ENCODE data around the gene KRTAP10-10. TPM values are rescaled to one million over a fixed set of nuclear protein-coding genes. Genes with fewer than 3 reads are reported as not detected.
"Not testable (repeated sequence)": the region's sequence is repeated elsewhere in the genome, so short reads cannot be mapped to it uniquely, and the experiment has no call there.

The KRTAP10-10 gene
- total and polyA plus RNA-seq, 7 donors, result not detected

DNA sequence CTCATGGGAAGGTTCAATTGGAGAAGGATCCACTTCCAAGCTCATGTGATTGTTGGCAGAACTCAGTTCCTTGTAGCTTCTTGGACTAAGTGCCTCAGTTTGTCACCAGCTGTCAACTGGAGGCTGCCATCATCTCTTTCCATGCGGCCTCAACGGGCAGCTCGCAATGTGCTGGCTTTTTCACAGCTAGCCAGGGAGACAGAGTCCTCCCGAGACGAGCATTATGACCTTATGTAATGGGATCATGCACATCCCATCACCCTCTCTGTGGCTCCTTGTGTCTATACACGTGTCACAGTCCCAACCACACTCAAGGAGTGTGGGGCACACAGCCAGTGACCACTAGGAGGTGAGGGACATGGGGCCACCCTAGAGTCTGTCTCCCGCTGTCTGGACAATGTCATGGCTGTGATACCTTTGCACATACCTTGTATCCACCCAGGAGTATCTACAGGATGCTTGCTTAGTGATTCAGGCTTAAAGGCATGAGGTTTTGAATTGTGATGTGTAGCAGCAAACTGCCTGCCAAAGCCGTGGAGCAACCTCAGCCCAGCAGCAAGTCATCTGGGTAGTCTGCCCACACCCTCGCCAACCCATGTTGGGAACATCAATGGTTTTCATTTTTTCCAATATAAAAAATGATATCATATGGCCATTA lies 41.0 kb upstream of the KRTAP10-10 start:
- Histone ChIP-seq H3K36me3 (ENCODE audit: insufficient read depth in 1 of 2, low read depth in 1 of 2) (no peaks in the 10 kb centered on the region), H3K9me3 (no peaks in the 10 kb centered on the region), H3K27ac (no peak overlapping the region), H3K27me3 (ENCODE audit: insufficient read depth in 3 of 3, low read length in 2 of 3) (peaks cover 0 to 66% (median 4%) of the 10 kb centered on the region in 3 donors), H3K4me3 (no peak overlapping the region), H3K4me1 (no peaks in the 10 kb centered on the region)
- WGBS, 3 donors, result 49 to 67% (median 54%) methylated on average over 9 of the region's 9 CpGs
- TF ChIP-seq, protein P1, sequence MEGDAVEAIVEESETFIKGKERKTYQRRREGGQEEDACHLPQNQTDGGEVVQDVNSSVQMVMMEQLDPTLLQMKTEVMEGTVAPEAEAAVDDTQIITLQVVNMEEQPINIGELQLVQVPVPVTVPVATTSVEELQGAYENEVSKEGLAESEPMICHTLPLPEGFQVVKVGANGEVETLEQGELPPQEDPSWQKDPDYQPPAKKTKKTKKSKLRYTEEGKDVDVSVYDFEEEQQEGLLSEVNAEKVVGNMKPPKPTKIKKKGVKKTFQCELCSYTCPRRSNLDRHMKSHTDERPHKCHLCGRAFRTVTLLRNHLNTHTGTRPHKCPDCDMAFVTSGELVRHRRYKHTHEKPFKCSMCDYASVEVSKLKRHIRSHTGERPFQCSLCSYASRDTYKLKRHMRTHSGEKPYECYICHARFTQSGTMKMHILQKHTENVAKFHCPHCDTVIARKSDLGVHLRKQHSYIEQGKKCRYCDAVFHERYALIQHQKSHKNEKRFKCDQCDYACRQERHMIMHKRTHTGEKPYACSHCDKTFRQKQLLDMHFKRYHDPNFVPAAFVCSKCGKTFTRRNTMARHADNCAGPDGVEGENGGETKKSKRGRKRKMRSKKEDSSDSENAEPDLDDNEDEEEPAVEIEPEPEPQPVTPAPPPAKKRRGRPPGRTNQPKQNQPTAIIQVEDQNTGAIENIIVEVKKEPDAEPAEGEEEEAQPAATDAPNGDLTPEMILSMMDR (IDR thresholded peaks at IDR 0.05), result no peak
- DNase-seq (no peak), ATAC-seq (no peak)
- intact Hi-C loops (cut with DNase I), result no loop called here

DNA sequence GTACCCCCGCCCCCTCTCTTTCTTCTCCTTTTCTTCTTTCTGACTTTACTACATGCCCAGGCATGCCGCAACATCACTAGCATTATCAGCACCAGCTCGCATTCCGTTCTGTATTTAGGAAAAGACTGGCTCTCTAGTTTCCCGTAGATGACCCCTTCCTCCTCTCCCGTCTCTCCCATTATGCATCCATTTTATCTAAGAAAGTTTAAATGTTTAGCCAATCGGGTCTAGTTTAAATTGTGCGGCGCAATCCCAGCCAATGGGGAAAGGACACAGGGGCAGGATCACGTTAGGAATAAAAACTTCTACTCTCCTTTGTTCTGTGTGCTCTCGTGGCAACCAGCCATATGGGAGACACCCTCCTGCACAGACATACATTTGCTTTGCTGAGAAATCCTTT lies 39.1 kb upstream of the KRTAP10-10 start:
- Histone ChIP-seq H3K27me3 (ENCODE audit: insufficient read depth in 3 of 3, low read length in 2 of 3) (peaks cover 0 to 74% (median 7%) of the 10 kb centered on the region in 3 donors), H3K4me3 (no peak overlapping the region), H3K36me3 (ENCODE audit: insufficient read depth in 1 of 2, low read depth in 1 of 2) (no peaks in the 10 kb centered on the region), H3K27ac (no peak overlapping the region), H3K4me1 (no peaks in the 10 kb centered on the region), H3K9me3 (no peaks in the 10 kb centered on the region)
- WGBS, 3 donors, result 72 to 78% (median 76%) methylated on average over 11 of the region's 11 CpGs
- TF ChIP-seq, protein P1 (IDR thresholded peaks at IDR 0.05), result no peak
- DNase-seq, result no peak
- no peak for ATAC-seq
- intact Hi-C loops (cut with DNase I), result no loop called here

DNA sequence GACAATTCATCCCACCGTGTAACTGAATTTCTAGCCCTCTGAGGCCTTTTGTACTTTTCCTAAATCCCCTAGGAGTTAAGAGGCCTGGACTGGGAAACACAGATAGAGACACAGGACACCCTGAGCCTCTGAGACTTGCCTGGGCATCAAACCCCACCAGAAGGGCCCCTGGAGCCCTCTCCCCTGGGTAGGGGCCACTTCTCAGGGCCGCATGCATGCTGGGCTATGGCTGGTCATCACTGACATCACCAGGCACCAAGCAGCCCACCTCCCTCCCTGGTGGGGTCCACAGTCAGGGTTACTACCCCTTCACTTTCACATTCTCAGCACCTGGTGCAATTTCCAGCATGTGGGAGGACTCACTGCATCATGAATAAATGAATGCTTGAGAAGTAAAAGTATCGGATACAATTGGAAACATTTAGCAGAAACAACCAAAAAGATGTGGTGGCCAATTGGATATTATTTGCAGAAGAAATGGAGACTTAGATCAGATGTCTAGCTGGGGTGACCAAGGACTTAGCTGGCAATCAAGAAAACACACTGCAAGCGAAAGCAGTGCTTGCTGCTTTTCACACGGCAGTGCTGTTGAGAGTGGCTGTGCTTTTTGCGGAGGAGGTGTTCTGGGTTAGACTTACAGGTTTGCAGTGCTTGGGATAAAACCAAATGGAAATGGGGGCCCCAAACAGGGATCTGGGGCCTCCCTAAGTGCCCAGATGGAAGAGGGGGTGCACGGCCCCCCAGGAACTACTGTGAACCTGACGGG lies 37.7 kb upstream of the KRTAP10-10 start:
- Histone ChIP-seq H3K4me1 (no peaks in the 10 kb centered on the region), H3K4me3 (no peak overlapping the region), H3K9me3 (no peaks in the 10 kb centered on the region), H3K36me3 (ENCODE audit: insufficient read depth in 1 of 2, low read depth in 1 of 2) (no peaks in the 10 kb centered on the region), H3K27me3 (ENCODE audit: insufficient read depth in 3 of 3, low read length in 2 of 3) (peaks cover 0 to 81% (median 10%) of the 10 kb centered on the region in 3 donors), H3K27ac (no peak overlapping the region)
- DNase-seq, result no peak
- no peak for ATAC-seq
- intact Hi-C loops (cut with DNase I), result no loop called here
- WGBS, 3 donors, result 81 to 87% (median 85%) methylated on average over 8 of the region's 8 CpGs
- TF ChIP-seq, protein P1 (IDR thresholded peaks at IDR 0.05), result no peak

DNA sequence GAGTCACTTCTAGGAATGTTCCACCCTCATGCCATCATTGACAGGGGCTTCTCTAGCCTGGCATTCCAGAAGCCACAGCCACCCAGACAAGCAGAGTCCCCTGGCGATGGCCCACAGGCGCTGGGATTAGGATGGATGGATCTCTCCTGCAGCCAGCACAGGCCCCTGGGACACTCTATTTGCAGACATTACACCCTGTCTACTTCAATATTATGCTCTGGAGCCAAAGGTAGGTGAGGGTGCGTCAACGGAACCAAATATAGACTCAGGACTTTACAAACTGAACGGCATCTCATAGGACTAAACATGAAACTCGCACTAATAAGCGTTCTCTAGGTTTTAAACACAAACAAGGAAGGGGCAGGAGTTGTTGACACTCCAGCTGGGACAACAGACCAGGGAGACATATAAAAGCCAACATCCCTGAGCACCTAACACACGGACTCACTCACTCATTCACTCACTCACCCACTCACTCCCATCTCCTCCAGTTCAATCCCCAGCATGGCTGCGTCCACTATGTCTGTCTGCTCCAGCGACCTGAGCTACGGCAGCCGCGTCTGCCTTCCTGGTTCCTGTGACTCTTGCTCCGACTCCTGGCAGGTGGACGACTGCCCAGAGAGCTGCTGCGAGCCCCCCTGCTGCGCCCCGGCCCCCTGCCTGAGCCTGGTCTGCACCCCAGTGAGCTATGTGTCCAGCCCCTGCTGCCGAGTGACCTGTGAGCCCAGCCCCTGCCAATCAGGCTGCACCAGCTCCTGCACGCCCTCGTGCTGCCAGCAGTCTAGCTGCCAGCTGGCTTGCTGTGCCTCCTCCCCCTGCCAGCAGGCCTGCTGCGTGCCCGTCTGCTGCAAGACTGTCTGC lies 36.8 kb upstream of the KRTAP10-10 start, which contains the start of gene KRTAP10-7:
Gene KRTAP10-7, plus strand, starts transcription at position 480 of the 861 bp plus-strand sequence. Its CDS starts 25 bp downstream, at position 505.
- H3K27ac ChIP-seq; H3K4me1 ChIP-seq; ATAC-seq; H3K36me3 ChIP-seq (ENCODE audit: insufficient read depth in 1 of 2, low read depth in 1 of 2); H3K4me3 ChIP-seq; H3K9me3 ChIP-seq; intact Hi-C loops (cut with DNase I); DNase-seq: not testable (repeated sequence)
- WGBS, 3 donors, result 53 to 60% (median 57%) methylated on average over 13 to 23 of the region's 23 CpGs
- H3K27me3 ChIP-seq (ENCODE audit: insufficient read depth in 3 of 3, low read length in 2 of 3), result peaks cover 0 to 81% (median 10%) of the 10 kb centered on the region in 3 donors

DNA sequence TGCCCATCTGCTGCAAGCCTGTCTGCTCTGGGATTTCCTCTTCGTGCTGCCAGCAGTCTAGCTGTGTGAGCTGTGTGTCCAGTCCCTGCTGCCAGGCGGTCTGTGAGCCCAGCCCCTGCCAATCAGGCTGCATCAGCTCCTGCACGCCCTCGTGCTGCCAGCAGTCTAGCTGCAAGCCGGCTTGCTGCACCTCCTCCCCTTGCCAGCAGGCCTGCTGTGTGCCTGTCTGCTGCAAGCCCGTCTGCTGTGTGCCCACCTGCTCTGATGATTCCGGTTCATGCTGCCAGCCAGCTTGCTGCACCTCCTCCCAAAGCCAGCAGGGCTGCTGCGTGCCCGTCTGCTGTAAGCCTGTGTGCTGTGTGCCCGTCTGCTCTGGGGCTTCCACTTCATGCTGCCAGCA lies 36.1 kb upstream of the KRTAP10-10 start:
- 27 to 33% (median 29%) methylated on average over 9 to 10 of the region's 10 CpGs for WGBS, 3 donors
- not testable (repeated sequence) for H3K9me3 ChIP-seq

More for the DNA sequence above, 36.1 kb upstream of the KRTAP10-10 start:
- H3K36me3 ChIP-seq (ENCODE audit: insufficient read depth in 1 of 2, low read depth in 1 of 2); intact Hi-C loops (cut with DNase I); H3K4me3 ChIP-seq; DNase-seq; H3K27ac ChIP-seq; ATAC-seq; H3K4me1 ChIP-seq: not testable (repeated sequence)
- peaks cover 0 to 78% (median 10%) of the 10 kb centered on the region in 3 donors for H3K27me3 ChIP-seq (ENCODE audit: insufficient read depth in 3 of 3, low read length in 2 of 3)
